ENCODE data around the gene OS9. TPM values are rescaled to one million over a fixed set of nuclear protein-coding genes. Genes with fewer than 3 reads are reported as not detected.
A peak's percentile ranks its signal among the peaks of the same experiment; 100 is the strongest.

OS9 gene
- total RNA-seq, 1 experiment from 2014 or later = 145 TPM

DNA sequence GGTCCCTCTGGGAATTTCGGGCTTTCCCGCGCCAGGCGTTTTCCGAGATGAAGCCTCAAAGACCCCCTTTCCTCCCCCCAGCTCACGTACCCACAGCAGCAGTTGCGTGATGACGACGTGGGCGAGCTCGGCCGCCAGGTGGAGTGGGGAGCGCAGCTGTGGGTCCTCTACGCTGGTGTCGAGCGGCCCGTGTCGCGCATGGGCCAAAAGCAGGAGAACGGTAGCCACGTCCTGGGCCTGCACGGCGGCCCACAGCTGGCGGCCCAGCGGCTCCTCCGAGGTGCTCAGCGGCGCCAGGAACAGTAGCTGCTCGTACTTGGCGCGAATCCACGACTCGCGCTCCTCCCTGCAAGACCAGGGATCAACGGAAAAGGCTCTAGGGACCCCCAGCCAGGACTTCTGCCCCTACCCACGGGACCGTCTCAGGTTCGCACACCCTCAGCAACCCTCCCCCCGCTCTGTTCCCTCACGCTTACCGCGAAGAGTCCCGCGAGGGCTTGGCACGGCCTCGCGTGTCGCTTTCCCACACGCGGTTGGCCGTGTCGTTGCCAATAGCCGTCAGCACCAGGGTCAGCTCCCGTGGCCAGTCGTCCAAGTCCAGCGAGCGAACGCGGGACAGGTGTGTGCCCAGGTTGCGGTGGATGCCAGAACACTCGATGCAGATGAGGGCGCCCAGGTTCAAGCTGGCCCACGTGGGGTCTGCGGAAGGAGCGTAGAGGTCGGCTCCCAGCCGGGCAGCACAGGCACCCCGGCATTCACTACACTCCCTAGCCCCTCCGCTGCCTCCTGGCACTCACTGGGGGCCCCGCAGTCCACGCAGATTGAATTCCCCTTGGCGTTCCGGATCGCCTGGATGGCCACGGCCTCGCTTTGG lies 33.2 kb downstream of the OS9 start:
- TF ChIP-seq EZH2 (IDR thresholded peaks at IDR 0.05; ENCODE audit: low read length, unreplicated experiment) = no peak
- TF ChIP-seq, protein P1, sequence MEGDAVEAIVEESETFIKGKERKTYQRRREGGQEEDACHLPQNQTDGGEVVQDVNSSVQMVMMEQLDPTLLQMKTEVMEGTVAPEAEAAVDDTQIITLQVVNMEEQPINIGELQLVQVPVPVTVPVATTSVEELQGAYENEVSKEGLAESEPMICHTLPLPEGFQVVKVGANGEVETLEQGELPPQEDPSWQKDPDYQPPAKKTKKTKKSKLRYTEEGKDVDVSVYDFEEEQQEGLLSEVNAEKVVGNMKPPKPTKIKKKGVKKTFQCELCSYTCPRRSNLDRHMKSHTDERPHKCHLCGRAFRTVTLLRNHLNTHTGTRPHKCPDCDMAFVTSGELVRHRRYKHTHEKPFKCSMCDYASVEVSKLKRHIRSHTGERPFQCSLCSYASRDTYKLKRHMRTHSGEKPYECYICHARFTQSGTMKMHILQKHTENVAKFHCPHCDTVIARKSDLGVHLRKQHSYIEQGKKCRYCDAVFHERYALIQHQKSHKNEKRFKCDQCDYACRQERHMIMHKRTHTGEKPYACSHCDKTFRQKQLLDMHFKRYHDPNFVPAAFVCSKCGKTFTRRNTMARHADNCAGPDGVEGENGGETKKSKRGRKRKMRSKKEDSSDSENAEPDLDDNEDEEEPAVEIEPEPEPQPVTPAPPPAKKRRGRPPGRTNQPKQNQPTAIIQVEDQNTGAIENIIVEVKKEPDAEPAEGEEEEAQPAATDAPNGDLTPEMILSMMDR (conservative IDR thresholded peaks at IDR 0.05; ENCODE audit: low read depth, low read length) = peak; percentile 33
- TF ChIP-seq EZH2phosphoT487 (IDR thresholded peaks at IDR 0.05; ENCODE audit: borderline replicate concordance, low read length) = no peak
- POLR2A ChIA-PET (ENCODE audit: unreplicated experiment) = interaction anchor here (0.7 kb wide), 1 partner anchor 40 kb away, joined by 5 read pairs; no protein-coding TSS in a partner anchor
- intact Hi-C loops (cut with micrococcal nuclease) = no loop called here
- H3F3A ChIP-seq (ENCODE audit: low read length, unreplicated experiment) = no peaks in the 10 kb centered on the region
- no peaks in the 10 kb centered on the region for H3K9me3 ChIP-seq (ENCODE audit: low read length)
- H3K79me2 ChIP-seq (ENCODE audit: low read length) = no peaks in the 10 kb centered on the region
- DNase-seq (no peak), ATAC-seq (peak; percentile 31)
- H3K9me2 ChIP-seq (replicated peaks; ENCODE audit: low read length) = no peaks in the 10 kb centered on the region
- H3K4me1 ChIP-seq (ENCODE audit: insufficient read depth, low read length) = peaks cover 4% of the 10 kb centered on the region; the same call in 1 of the 2 replicates
- H3K4me3 ChIP-seq (ENCODE audit: low read length) = peak overlapping the region; percentile 91
- BruUV-seq (replicated peaks) = TSS peak; percentile 32
- peak overlapping the region; percentile 100 for H2AFZ ChIP-seq (ENCODE audit: low read length)
- no peaks in the 10 kb centered on the region for H4K20me1 ChIP-seq (ENCODE audit: low read length)
- H3K27ac ChIP-seq (ENCODE audit: low read length) = no peak overlapping the region
- peak overlapping the region; percentile 86 for H3K9ac ChIP-seq (ENCODE audit: low read length)
- no peaks in the 10 kb centered on the region for H3K27me3 ChIP-seq (ENCODE audit: low read length)
- CTCF ChIA-PET = interaction anchor here (0.8 to 1.5 kb wide), 3 partner anchors 9 to 203 kb away, joined by 3 to 9 read pairs (median 3); partner anchors contain the start of gene TSPAN31
- H3K4me2 ChIP-seq (ENCODE audit: low read length) = peak overlapping the region; percentile 92
- no peaks in the 10 kb centered on the region for H3K36me3 ChIP-seq (ENCODE audit: low read depth, low read length)

DNA sequence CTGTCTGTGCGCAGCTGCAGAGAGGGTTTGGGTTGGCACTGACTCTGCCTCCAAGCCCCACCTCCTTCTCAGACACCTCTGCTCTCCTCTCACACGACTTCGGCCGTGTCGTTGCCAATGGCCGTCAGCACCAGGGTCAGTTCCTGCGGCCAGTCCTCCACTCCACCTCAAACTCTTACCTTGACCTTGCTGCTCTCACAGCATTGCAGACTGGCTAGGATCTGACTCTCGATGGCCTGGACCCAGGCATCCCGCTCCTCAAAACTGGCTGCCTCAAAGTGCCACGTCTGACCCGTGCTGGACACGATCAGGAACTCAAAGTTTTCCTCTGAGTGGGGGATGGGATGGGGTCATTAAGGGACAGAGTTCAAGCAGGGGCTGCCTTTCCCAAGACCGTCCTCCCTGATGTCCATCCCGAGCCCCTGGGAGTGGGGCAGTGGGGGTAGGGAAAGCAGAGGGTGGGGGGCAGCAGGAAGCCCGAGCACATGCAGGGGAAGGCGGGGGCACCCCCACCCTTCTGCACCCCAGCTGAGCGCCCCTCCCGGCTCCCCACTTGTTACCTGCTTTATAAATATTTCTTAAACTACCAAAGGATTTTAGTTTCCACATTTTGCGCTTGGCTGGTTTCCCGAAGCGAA lies 33.9 kb downstream of the OS9 start:
- no peak for ATAC-seq
- no peak for DNase-seq
- Histone ChIP-seq H3F3A (ENCODE audit: low read length, unreplicated experiment) (no peaks in the 10 kb centered on the region), H3K27me3 (ENCODE audit: low read length) (no peaks in the 10 kb centered on the region), H3K36me3 (ENCODE audit: low read depth, low read length) (no peaks in the 10 kb centered on the region), H3K9me2 (replicated peaks; ENCODE audit: low read length) (no peaks in the 10 kb centered on the region), H3K79me2 (ENCODE audit: low read length) (no peaks in the 10 kb centered on the region), H3K4me1 (ENCODE audit: insufficient read depth, low read length) (peaks cover 4% of the 10 kb centered on the region; the same call in 1 of the 2 replicates), H3K4me2 (ENCODE audit: low read length) (no peak overlapping the region), H2AFZ (ENCODE audit: low read length) (no peak overlapping the region), H3K9ac (ENCODE audit: low read length) (no peak overlapping the region), H3K4me3 (ENCODE audit: low read length) (no peak overlapping the region), H3K27ac (ENCODE audit: low read length) (no peak overlapping the region), H3K9me3 (ENCODE audit: low read length) (no peaks in the 10 kb centered on the region), H4K20me1 (ENCODE audit: low read length) (no peaks in the 10 kb centered on the region)
- TF ChIP-seq EZH2 (IDR thresholded peaks at IDR 0.05; ENCODE audit: low read length, unreplicated experiment) (no peak), EZH2phosphoT487 (IDR thresholded peaks at IDR 0.05; ENCODE audit: borderline replicate concordance, low read length) (no peak)
- TF ChIP-seq, protein P1 (conservative IDR thresholded peaks at IDR 0.05; ENCODE audit: low read depth, low read length) = no peak
- intact Hi-C loops (cut with micrococcal nuclease) = no loop called here
- no TSS peak for BruUV-seq (replicated peaks)
- ChIA-PET CTCF (no interaction called here), POLR2A (ENCODE audit: unreplicated experiment) (no interaction called here)

All from PC-3 (cell line).